ENCODE results near the gene USH1C.

Gene USH1C

DNA sequence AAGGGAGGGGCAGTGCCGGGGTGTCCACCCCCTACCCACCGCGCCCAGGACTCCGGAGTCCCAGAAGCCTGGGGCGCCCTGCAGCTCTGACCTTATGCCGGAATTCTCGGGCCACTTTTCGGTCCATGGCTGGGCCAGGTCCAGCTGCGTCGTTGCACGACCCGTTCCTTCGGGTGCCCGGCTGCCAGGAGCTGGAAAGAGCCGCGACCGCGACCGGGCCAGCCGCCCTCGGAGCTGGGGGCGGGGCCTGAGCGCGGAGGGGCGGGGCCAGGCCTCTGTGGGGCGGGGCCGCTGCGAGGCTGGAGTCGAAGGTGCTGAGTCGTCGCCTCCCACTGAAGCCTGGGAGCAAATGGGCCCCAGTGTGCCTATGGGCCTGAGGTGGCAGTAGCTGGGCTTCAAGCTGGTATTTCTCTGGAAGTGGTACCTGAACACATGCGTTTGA, at the start of gene USH1C:
Gene USH1C (minus strand): TSS at position 236 of the 442 bp plus-strand sequence. CDS start 109 bp downstream, at position 127.
- DNase-seq (ENCODE audit: low read depth): no peak

DNA sequence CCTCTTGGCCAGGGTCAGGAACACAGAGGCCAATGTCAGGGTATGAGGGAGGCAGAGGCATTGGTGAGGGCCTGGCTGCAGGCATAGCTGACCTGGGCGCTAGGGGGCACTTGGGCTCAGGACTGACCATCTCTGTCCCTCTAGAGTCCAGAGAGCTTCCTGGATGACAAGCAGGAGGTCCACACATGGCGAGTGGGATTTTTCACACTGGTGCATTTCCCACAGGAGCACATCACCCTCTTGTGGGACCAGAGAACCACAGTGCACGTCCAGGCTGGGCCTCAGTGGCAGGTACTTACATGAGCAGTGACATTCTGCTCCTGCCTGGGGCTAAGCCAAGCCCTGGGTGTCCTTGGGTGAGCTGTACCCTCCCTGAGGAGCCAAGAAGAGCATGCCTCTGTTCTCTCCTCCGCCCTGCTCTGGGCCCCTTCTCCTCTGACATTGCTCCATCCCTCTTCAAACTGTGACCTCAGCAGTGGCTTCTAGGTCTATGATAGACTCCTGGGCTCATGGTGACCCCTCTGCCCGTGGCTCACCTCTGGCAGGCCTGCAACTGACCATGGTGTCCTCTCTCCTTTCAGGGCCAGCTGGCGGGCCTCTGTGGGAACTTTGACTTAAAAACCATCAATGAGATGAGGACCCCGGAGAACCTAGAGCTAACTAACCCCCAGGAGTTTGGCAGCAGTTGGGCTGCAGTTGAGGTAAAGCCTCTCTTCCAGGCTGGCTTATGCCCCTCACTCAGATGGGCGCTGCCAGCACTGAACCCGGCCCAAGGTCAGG, 49.4 kb upstream of the USH1C start:
- DNase-seq (ENCODE audit: low read depth): no peak

DNA sequence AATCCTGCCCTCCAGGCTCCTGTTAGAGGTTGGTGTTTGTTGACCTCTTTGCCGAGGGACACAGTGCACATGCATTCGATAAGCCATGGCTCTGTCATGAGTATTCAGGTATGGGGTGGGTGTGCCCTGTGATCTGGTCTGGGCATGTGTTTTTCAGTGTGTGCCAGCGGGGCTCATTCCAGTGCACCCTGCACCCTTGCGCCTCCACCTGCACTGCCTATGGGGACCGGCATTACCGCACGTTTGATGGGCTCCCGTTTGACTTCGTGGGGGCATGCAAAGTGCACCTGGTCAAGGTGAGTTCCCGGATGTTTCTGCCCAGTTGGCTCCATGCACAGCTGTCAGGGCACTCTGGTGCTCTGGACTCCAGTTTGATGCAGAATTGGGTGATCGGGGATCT, 47.1 kb upstream of the USH1C start:
- DNase-seq (ENCODE audit: low read depth): no peak

DNA sequence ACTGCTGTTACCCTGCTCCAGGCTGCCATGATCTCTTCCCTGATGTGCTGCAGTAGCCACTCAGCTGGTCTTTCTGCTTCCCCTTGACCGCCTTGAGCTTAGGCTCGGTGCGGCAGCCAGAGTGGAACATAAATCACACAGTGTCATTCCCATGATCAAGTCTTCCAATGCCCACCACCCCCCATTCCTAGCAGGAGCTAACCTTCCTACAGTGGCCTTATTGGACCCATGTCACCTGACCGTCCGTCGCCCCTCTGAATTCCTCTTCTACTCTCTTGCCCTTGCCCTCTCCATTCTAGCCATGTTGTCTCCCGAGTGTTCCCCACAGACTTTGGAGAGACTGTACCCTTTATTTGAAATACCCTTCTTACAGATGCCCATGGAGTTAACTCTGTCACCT, 46.2 kb upstream of the USH1C start:
- DNase-seq (ENCODE audit: low read depth): no peak

DNA sequence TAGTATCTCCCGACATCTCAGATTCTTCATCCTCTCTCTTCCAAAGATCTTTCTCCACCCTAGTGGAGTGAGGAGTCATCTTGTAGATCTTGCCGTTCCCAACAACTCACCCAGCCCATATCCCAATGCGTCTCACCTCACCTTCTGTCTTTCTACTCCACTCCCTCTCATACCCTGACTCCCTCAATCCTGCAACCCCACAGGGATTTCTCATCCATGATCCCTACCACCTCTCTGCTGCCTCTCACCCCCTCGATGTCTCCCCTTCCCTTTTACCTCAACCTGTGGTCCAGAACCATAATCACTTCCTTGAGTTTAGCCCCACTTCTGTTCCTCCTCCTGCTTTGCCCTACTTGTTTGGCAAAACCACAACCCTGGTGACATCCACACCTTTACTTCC, 44.5 kb upstream of the USH1C start:
- DNase-seq (ENCODE audit: low read depth): no peak

DNA sequence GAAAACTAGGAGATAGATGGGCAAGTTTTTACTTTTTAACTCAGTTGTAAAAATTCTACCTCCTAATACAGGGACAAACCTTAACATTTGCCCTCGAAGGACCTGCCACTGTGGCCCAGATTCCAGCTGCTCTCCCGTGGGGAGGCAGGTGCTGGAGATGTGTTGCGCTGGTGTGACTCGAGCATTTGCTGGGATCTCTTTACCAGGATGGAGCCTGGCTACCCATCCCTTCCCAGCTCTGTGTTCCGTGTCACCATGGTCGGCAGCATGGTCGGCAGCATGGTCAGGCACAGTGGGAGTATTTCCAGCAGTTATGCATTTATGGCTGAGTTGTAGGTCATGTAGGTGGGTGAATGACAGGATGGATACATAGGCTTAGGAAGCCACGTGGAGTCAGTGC, 44.0 kb upstream of the USH1C start:
- no peak for DNase-seq (ENCODE audit: low read depth)

DNA sequence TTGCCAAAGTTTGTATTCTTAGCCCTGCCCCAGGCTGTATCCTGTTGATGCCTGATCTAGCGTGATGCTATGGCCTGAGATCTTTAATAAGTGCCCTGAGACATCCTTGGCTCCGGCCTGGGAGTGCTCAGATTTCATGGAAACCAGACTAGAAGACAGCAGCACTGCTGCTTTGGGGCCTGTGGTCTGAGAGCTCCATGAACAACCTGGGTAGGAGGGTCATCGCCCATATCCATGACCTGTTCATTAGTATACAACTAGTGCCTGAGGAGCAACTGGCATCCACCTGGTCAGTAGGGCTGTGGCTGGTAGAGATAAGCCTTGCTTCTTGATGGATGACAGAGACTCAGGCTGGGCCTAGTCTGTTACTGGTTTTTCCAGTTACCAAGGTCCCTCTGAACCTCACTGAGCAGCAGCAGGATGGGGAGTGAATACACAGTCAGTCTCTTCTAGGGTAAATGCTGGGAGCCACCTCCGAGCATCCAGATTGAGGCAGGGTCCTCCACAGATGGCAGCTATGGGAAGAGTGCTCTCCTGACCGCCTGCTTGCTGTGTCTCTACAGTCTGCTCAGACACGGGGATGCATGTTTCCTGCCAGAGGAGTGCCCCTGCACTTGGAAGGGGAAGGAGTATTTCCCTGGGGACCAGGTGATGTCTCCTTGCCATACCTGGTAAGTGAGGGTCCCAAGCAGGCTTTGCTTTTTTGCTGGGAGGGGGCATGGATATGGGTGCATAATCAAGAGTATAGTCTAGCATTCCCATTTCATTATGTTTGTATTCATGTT, 41.9 kb upstream of the USH1C start:
- DNase-seq (ENCODE audit: low read depth): no peak

DNA sequence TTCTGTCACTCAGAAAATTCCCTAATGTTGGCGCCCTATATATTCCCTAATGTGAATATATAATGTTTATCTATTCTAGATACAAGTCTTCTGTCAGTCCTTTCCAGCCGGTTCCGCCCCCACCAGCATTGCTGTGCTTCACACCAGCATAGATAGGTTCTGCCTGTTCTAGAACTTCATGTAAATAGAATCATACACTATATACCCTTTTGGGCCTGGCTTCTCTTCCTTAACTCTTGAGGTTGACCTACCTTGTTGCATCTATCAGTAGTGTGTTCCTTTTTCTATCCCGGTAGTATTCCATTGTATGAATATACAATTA, 37.5 kb upstream of the USH1C start:
- no peak for DNase-seq (ENCODE audit: low read depth)

DNA sequence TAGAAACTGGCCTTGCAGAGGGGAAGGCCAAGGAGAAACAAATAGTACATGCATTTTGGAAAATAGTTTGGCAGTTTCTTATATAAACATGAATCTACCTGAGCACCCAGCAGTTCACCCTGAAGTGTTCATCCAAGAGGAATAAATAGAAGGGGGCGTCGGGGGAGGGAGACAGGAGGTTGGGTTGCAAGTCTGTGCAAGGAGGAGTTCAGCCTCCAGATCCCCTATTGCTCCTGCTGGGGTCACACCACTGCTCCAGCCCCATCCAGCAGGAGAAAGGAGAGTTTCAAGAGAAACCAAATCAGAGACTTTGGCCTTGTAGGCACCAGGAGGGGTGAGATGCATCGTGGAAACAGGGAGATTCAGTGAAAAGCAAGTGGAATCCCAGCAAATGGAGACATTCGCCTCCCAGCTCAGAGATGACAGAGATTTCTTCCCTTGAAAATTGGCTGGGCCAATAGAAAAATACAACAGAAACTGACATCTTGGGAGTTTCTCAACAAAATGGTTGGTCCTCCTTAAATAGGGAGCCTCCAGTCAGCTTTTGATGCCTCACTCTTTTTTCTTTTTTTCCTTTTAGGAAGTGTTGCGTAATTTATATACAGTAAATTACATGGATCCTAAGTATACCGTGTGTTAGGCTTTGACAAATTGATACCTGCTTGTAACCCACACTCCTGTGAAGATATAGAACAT, 37.0 kb upstream of the USH1C start:
- DNase-seq (ENCODE audit: low read depth): no peak

DNA sequence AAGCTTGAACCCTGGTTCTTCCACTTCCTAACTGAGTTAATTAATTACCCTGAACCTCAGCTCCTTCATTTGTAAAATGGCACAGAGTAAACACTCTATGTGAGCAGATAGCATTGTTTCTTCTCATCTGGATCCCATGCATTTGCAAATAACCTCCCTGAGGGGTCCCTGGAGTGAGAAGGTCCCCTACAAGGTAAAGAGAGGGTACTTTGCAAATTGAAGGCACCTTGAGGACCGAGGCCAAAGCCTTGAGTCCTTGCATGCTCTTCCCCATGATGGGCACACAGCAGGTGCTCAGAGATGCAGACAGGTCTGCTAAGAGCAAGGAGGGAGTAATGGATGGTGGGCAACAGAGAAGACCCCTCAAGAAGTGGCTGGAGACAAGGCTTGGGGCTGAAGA, 36.1 kb upstream of the USH1C start:
- DNase-seq (ENCODE audit: low read depth): no peak

DNA sequence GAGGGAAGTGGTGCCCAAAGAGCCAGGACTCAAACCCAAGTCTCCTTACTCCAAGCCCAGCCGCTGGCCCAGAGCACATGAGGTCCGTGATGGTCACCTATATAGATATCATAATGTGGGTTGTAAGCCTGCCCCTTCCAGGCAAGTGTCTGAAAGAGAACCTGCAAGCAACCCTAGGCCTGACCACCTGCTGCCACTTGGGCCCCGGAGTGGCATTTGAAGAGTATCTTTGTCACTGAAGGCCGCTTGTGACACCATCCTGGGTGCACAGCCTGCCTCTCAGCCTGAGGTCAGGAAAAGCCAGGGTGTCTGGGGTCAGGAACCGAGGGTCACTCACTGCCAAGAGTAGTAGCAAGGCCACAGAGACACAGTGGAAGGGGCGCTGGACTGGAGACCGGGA, 35.2 kb upstream of the USH1C start:
- DNase-seq (ENCODE audit: low read depth): no peak

DNA sequence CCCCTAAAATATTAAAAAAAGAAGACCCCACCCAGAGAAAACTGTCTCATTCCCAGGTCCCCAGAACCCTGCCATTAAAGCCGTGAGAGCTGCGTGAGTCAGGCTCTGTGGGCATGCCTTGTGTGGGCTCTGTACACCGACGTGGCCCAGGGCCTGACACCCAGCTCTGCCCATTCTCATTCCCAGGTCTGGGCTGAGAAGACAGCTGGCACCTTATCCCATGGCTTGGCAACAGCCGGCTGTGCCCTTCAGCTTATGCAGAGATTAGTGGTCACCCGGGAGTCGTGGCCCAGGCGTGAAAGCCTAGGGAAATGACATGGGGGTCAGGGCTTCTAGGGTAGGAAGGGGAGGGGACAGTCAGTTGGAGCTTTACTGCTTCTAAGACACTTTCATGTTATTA, 34.7 kb upstream of the USH1C start:
- DNase-seq (ENCODE audit: low read depth): no peak

DNA sequence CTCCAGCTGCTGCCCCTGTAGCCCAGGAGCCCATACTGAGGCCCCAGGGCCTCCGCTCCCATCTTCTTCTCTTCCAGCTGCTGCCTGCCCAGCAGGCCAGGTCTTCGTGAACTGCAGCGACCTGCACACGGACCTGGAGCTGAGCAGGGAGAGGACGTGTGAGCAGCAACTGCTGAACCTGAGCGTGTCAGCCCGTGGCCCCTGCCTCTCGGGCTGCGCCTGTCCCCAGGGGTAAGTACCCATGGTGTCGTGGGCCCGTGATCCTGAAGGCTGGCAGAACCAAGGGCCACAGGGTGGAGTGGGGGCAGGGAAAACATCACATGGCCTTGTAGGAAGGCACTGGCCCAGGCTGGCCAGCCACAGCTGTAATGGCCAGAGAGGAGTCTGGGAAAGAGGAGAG, 34.1 kb upstream of the USH1C start:
- no peak for DNase-seq (ENCODE audit: low read depth)

DNA sequence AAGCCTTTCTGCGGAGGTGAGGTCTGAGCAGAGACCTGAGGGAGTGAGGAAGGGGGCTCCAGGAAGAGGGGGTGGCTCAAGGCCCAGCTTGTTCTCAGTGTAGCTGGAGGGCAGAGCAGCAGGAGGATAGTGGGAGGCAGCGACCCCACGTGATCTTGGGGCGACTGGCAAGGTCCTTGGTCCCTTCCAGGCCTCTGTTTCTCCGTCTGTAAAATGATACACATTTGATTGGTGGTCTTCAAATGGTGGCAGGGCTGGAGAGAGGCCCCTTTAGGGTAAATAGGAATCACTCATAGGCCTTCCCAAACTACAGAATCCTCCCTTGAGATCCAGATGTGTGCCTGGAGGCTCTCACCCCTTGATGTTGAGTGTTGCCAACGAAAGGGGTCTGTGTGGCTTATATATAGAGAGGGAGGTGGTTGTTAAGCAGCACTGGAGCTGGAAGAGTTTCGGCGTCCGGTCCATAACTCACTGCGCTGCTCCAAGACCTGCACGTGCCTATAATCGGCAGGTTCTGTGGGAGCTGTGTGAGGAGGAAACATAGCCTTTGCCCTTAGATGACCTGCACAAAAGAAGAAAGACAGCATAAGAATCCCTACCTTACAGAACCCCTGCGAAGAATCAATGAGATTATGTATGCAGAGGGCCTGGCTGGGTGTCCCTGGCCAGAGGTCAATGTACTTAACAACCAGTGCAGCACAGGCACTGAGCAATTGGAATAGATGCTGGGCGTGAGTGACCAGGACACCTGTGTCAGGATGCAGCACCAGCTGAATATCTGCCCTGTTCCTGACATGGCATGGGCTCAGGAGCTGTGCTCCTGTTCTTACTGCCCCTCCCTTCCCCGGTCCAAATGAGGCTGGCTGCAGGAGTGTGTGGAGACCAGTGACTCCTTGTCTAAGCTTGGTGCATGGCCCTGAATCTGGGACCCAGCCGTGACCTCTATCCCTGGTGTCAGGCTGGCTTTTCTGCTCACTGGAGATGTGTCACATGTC, 31.5 kb upstream of the USH1C start:
- no peak for DNase-seq (ENCODE audit: low read depth)

DNA sequence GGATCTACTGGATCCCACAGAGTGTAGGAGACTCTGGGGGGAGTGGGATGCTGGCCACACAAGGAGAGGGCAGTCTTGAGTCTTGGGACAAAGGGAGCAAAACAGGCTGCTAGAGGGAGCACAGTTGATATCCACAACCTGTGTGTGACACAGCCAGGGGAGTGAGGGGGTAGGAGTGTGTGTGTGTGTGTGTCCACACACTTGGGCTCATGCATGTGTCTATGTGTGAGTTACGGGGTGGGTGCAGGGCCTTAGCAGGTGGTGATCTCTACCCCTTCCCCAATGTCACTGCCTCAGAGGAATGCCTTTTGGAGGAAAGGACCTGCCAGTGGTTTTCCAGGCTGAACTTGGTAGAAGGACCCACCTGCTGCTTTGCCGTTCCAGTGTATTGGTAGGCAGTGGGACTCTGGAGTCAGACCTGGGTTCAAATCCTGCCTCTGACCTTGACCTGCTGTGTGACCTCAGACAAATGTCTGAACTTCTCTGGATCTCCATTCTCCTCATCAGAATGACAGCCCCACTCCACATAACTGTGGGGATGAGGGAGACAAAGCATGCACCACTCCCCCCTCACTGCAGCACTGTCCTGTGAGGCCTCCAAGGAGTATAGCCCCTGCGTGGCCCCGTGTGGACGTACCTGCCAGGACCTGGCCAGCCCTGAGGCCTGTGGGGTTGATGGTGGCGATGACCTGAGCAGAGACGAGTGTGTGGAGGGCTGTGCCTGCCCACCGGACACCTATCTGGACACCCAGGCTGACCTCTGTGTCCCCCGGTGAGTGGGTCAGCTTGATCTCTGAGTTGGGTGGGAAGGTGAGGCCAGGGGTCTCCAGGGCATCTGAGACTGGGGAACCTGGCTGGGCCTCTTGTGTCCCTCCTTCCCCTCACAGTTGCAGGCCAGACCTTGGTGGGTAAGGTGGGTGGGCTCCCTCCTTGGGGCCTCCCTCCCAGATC, 30.2 kb upstream of the USH1C start:
- no peak for DNase-seq (ENCODE audit: low read depth)

DNA sequence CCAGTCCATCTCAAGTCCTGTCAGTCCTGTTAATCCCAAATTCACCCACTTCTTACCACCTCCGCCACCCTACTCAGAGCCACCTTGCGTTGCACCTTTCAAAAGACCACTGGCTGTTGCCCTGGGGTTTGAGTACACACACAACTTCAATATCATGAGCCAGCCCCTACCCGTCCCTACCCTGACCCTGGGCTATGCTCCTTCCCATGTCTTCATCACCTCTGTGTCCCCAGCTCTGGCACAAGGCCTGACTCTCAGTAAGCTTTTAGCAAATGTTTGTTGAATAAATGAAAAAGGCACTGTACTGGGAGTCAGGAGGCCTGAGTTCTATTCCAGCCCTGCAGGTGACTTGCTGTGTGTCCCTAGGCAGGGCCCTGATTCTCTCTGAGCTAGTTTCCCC, 29.3 kb upstream of the USH1C start:
- DNase-seq (ENCODE audit: low read depth): no peak

DNA sequence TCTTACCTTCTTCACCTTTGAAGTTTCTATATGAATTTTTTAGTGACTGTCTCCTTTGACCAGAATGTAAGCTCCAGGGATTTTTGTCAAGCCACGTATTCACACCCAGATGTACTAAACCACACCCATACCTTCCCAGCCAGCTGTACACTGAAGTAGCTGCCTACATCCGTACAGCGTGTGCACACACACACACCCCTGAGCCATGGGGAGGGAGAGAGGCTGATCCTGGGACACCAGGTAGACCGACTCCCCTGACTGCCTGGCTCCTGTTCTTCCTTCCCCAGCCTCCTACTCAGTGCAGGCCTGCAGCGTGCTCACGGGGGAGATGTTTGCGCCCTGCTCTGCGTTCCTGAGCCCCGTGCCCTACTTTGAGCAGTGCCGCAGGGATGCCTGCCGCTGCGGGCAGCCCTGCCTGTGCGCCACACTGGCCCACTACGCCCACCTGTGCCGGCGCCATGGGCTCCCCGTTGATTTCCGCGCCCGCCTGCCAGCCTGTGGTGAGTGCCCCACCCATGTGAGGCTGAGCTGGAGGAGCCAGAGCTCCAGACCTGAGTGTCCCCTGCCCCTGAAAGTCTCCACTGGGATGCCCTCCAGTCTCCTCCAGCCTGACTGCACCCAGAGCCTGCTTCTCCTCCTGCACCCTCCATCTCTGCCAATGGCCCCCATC, 28.7 kb upstream of the USH1C start:
- no peak for DNase-seq (ENCODE audit: low read depth)

DNA sequence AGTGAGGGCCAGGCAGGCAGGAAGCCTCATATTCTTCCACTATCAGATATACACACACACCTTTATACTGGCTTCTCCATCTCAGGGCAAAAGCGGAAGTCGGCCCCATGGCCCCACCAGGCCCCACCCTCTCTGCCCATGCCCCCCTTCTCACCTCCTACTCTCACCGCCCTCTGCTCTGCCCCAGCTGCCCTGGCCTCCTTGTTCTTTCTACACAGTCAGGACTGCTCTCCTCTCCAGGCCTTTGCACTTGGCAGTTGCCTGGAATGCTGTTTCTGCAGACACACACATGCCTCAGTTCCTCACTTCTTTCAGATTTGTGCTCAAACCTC, 28.1 kb upstream of the USH1C start:
- DNase-seq (ENCODE audit: low read depth): no peak

DNA sequence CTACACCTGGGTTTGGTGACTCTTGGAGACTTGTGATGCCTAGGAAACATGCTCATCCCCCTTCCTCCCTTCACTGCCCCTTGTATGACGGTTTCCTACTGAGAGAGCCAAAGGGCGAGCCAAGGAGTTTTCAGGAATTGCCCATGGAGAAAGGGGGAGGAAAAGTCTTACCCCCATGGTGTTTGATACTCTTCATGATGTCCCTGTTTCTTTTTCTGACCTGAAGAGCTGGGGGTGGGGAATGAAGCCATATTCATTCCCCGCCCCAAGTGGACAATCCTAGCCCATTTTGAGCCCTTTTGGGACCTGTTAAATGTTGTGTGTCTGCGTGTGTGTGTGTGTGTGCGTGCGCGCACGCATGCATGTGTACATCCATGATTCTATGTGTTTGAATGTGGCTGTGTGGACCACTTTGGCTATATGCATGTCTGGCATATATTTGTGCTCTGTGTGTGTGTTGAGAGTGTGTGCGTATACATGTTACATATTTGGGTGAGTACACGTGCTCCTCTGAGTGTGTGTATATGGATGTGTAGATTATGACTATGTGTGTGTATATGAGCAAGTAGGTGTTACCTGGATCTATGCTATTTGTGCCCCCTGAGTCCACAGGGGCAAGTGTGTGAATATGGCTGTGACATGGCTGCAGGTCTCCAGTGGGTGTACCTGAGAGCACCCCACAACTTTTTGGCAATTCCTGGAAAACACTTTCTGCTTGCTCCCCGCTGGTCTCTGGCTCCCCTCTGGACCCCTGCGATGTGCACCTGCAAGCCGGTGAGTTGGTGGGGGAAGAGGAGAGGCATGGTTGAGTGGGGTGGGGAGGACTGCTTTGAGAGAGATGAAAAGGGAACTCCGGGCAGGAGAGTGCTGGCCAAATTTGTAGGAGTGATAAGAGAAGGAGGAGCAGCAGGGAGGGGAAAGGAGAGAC, 27.5 kb upstream of the USH1C start:
- no peak for DNase-seq (ENCODE audit: low read depth)
